Activated CD8-positive, alpha-beta memory T cell treated with anti-CD3 and anti-CD28 coated beads for 48 hours (primary cell): ENCODE measurements around the gene INPP5K.
A peak's percentile ranks its signal among the peaks of the same experiment; 100 is the strongest.
"Not testable (repeated sequence)": the region's sequence is repeated elsewhere in the genome, so short reads cannot be mapped to it uniquely, and the experiment has no call there.

Experiments used
- DNase-seq, 3 experiments: peaks; one replicate each; pipeline ENCODE4 v3.0.0-alpha.2; 2020; ENCODE audit warnings: low read depth in 2 of 3, low spot score in 2 of 3

INPP5K gene

DNA sequence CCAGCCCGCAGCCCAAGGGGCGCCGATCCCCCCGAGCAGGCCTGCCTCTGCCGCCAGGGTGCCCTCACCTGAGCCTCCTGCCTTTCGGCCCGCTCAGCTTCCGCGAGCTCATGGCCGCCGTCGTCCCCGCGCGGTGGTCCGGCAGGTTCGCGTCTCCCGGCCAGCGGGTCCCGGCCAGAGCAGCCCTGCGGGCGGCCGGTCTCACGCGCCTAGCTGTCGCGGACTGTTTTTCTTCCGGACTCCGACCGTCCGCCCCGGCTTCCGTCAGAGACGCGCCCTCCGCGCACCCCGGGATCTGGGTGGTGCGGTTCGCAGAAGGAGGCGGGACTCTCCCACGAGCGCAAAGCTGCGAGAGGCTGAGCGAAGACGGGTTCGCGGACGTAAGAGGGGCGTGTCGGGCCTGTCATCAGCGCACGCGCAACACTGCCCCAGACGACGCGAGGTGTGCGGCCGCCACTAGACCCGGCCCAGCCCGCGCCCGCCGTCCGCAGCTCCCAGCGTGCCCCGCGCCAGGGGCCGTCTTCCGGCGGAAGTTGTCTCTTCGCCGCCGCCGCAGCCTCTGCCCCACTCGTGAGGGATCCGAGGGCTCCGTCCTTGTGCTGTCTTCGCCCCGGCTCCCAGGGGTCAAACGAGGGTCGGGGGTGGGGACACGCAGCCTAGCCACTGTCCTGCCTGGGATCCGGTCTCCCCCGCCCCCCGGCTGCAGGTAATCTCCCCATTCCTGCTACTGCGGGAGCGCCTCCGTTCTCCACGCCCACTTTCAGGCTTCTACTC lies at the start of gene INPP5K:
TSS of gene INPP5K (minus strand) at position 225 of the 774 bp plus-strand sequence. CDS start at position 112, 113 bp downstream.
- peak; percentile 88 to 97 (median 95) for DNase-seq

DNA sequence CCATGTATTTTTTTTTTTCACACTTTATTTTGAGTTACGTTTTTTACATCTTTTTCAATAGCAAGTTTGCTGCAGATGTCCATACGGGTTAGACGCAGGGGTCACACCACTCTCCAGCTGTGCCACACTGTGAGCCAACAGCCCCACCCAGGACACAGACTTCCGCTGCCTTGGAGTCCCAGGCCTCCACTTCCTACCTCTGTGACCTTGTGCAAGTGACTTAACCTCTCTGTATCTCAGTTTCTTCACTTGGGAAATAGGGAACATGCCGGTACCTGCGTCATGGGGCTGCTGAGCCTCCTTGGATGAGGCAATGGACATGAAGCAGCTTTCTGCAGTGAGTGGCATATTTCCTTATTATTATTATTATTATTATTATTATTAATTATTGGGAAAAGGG lies 49.5 kb upstream of the INPP5K start:
- no peak for DNase-seq

GRCh38 chr17:1563786-1564613 lies 47.6 kb upstream of the INPP5K start:
- no peak for DNase-seq

- not testable (repeated sequence) for DNase-seq
These were observed 47.0 kb upstream of the INPP5K start for GRCh38 chr17:1563471-1563785.

DNA sequence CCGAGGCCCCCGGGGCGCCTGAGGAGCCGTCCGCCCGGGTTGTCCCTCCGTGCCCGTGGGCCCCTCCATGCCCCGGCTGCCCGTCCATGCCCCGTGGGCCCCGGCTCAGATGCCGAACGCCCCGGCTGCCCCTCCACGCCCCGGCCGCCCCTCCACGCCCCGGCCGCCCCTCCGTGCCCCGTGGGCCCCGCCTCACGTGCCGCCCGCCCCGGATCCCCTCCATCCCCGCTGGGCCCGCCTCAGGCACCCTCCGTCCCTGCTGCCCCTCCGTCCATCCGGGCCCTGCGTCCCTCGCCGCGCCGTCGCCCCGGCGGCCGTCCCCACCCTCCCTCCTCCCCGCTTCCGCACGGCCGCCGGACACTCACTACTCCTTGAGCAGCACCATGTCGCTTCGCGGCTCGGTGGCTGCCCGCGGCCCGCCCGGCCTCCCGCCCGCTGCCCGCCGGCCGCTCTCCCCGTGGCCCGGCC lies 45.8 kb upstream of the INPP5K start:
- DNase-seq: peak in 1 of 3 experiments; percentile 21

- DNase-seq: peak in 1 of 3 experiments; percentile 26
These were observed 45.2 kb upstream of the INPP5K start for GRCh38 chr17:1561420-1562175.

- DNase-seq: no peak
These were observed 44.5 kb upstream of the INPP5K start for GRCh38 chr17:1560858-1561355.

DNA sequence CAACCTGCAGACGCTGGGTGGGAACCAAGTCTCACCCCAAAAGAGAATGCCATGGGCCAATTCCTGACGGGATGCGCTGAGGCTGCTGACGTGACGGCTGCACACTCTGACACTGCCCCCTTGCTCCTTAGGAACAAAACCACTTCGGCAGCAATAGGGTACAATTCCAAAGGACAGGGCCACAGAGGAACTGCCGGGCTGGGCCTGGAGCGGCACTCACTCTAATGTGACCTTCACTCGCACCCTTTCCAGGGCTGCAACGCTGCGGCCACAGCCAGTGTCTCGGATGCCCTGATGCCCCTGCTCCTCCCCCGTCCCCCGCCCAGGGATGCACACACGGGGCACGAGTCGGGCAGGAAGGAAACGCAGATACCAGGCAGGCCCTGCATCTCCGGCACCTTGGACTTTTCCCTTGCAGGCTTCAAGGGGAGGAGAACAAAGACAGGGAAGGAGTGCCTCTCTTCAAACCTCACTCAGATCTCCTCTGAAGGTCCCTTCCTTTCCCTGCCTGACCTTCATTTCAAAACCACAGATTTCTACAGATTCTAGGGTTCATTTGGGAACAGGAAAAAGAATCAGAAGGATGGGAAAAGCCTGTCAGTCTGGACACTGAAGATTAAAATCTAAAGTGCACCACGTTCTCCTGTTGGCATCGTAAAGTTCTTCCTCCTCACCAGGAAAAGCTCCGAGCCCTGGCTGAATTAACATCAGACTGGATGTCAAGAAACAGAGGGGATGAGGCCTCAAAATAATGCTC lies 43.9 kb upstream of the INPP5K start:
- no peak for DNase-seq

- DNase-seq: no peak
These were observed 42.9 kb upstream of the INPP5K start for GRCh38 chr17:1559047-1560043.

DNA sequence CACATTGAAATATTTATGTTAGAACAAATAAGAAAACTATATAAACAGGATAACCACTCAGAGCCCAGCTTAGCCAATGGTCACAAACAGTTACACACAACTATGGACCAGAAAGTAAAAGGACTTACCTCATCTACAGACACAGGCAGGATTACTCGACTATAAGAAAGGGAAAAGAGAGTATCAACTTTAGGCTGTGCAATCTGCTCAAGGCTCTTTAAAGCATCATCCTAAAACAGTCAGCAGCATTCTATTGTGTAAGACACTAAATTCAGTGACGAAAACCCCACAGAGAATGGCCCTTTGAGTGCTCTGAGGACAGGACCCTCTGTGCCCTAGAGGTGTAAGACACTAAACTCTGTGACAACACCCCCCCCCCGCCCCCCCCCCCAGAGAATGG lies 42.0 kb upstream of the INPP5K start:
- no peak for DNase-seq

DNA sequence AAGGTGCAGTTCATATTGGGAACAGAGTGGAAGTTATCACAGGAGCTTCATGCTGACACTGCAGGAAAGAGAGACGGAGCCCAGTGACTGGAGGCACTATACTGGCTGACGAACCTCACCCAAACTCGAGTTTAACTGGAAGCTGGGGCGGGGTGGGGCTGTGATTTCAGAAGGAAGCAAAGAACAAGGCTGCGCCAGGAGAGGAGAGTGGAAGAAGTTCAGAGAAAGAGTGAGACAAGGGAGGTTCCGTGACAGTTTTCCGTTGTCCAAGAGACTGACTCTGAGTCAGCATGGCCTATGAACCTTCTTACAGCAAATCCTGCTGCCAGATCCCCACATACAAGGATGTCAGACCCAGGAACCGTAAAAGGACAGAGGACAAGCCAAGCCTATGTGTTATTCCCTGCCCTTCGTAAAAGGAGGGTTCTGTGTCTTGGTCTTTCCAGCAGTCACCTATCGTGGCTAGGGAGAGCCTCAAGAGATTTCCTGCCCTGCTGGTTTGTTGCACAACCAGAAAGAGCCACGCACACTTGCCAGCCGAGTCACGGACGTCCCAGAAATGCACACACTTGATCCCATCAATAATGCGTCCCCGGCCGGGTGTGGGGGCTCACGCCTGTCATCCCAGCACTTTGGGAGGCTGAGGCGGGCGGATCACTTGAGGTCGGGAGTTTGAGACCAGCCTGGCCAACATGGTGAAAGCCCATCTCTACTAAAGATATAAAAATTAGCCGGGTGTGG lies 41.1 kb upstream of the INPP5K start:
- DNase-seq: no peak

DNA sequence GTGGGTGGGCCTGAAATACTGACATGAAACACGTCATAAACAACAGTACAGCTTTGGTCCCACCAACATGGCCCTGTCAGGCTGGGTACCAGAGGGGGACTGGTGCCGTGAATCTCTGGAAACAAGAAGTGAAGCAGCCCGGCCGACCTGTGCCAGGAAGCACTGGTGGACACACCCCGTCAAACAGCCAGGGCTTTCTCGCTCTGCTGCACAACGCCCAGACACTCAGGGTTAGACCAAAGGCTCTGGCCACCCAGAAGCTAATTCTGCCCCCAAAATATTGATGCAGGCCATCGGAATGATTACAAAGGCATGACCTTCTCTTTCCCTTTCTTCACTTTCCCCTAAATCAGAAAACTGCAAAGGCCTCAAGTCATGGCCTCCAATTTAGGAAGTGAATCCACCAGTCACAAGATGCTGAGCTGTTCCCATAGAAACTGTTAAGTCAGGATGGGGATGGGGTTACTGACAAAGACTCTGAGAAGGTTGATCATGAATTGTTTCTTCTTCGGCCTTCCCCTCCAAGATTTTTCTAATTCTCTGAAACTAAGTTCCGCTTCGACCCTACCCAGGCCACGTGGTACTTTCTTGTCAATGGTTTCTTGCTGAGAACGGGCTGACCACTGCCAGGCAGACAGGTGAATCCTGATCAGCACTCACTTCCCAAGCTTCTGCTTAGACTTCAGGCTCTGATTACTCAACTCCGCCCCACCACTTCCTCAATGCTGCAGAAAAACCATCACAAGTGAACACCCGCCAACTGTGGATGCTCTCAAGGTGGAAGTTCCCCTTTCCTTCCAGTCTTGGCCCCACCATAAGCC lies 39.4 kb upstream of the INPP5K start:
- DNase-seq: no peak

- DNase-seq: no peak
These were observed 38.5 kb upstream of the INPP5K start for GRCh38 chr17:1554751-1555540.

GRCh38 chr17:1553354-1554266 lies 37.2 kb upstream of the INPP5K start:
- DNase-seq: no peak

GRCh38 chr17:1552932-1553331 lies 36.5 kb upstream of the INPP5K start:
- DNase-seq: no peak

GRCh38 chr17:1551741-1552140 lies 35.3 kb upstream of the INPP5K start:
- no peak for DNase-seq
